Fibroblast of skin of right biceps (primary cell): ENCODE measurements around the gene RASA3.
"Not testable (repeated sequence)": the region's sequence is repeated elsewhere in the genome, so short reads cannot be mapped to it uniquely, and the experiment has no call there.

Experiments used
- DNase-seq: peaks from one replicate; pipeline ENCODE4 v3.0.0-alpha.2; 2013

Gene RASA3, protein sequence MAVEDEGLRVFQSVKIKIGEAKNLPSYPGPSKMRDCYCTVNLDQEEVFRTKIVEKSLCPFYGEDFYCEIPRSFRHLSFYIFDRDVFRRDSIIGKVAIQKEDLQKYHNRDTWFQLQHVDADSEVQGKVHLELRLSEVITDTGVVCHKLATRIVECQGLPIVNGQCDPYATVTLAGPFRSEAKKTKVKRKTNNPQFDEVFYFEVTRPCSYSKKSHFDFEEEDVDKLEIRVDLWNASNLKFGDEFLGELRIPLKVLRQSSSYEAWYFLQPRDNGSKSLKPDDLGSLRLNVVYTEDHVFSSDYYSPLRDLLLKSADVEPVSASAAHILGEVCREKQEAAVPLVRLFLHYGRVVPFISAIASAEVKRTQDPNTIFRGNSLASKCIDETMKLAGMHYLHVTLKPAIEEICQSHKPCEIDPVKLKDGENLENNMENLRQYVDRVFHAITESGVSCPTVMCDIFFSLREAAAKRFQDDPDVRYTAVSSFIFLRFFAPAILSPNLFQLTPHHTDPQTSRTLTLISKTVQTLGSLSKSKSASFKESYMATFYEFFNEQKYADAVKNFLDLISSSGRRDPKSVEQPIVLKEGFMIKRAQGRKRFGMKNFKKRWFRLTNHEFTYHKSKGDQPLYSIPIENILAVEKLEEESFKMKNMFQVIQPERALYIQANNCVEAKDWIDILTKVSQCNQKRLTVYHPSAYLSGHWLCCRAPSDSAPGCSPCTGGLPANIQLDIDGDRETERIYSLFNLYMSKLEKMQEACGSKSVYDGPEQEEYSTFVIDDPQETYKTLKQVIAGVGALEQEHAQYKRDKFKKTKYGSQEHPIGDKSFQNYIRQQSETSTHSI

DNA sequence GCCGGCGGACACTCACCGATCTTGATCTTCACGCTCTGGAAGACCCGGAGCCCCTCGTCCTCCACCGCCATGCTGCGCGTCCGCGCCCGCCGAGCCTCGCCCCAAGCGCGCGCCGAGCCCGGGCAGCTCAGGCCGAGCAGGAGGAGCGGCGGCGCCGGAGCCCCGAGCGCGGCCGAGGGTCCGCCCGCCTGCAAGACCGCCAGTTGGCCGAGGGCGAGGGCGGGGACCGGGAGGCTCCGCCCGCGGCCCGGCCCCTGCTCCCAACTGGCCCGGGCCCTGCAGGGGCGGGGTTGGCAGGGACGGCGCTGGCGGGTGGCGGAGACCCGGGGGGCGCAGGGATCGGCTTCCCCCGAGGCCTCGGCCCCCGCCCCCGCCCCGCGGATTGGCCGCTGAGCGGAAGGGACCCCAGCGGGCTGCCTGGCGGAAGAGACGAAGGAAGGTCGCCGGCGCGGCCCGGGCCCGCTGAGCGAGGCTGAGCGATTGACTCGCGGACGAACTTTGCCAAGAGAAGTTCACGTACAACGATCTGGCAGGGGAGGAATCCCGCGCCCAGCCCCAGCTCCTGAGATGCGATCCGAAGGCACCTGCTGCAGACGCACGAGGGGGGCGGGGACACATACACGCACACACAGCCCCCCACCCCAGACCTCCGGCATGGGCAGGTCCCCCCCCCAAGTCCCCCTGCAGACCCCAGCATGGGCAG is at the start of gene RASA3:
TSS of gene RASA3 (minus strand) at position 205 of the 703 bp plus-strand sequence. CDS start at position 71, 134 bp downstream.
- DNase-seq: peak; percentile 84

DNA sequence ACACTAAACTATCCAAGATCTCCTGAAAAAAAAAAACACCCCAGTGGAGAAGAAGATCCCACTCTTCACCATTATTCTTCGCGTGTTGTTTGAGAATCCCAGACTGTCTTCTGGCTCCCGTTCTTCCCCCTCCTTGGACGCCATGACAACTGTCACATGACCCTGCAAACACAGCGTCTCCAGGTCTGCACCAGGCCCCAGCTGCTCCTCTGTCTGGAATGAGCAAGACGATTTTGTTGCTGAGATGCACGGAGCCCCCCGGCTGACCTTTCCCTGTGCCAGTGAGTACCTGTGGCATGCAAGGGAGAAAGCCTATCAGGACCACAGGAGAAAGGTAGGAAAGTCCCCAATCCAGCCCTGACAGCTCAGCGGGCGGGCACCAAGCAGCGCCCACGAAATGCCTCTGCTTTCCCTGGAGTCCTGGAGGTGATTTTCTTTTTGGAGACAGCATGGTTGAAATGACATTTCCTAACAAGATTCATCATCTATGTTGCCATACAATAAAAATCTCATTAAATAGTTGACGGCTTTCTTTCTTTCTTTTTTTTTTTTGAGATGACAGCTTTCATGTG is 46.8 kb upstream of the RASA3 start, which contains the start of gene CFAP97D2:
TSS of gene CFAP97D2 (plus strand) at position 171 of the 572 bp plus-strand sequence. CDS start at position 245, 74 bp downstream.
- DNase-seq: no peak

- no peak for DNase-seq
Observed at GRCh38 chr13:114177245-114178010, 45.0 kb upstream of the RASA3 start.

GRCh38 chr13:114176359-114176902 is 44.0 kb upstream of the RASA3 start:
- not testable (repeated sequence) for DNase-seq

- DNase-seq: peak; percentile 9
Observed at GRCh38 chr13:114174529-114174961, 42.1 kb upstream of the RASA3 start.

DNA sequence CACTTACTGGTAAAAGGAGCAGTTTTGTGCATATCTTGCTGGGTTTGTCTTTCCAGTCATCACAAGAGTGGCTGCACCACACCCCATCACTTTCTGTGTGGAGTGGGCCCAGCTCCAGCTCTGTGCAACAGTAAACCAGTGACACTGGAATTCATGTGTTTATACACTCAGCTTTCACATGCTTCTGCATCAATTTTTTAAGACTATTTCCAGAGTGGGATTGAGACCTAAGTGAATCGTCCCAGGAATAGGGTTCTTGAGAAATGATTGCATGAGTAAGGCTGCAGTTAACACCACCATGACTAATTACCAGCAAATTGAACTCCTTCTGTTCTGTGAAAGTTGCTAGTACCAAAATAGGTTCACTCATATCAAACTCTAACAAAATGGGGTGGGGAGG is 41.3 kb upstream of the RASA3 start:
- DNase-seq: no peak

- no peak for DNase-seq
Observed at GRCh38 chr13:114173272-114173671, 40.8 kb upstream of the RASA3 start.

DNA sequence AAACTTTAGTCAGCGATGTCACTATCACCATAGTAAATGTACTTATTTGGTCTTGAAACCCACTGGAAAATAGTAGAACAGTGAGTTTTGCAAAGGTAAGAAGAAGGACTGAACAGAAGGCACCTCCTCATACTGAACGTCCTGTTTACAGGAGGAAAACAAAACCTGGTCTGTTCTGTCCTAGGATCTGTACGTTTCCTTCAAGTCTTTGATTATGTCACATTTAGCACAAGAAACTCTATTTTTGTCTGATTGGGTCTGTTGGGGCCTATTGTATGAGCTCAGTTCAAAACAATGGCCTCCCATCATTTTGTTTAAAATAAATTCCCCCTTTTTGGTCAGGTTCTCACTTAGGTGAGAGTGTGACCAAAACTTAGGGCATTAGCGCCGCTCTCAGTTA is 35.5 kb upstream of the RASA3 start:
- DNase-seq: no peak

GRCh38 chr13:114167426-114167825 is 35.0 kb upstream of the RASA3 start:
- peak; percentile 38 for DNase-seq

- no peak for DNase-seq
Observed at GRCh38 chr13:114166381-114167131, 34.1 kb upstream of the RASA3 start.

GRCh38 chr13:114164681-114165429 is 32.4 kb upstream of the RASA3 start:
- DNase-seq: no peak

DNA sequence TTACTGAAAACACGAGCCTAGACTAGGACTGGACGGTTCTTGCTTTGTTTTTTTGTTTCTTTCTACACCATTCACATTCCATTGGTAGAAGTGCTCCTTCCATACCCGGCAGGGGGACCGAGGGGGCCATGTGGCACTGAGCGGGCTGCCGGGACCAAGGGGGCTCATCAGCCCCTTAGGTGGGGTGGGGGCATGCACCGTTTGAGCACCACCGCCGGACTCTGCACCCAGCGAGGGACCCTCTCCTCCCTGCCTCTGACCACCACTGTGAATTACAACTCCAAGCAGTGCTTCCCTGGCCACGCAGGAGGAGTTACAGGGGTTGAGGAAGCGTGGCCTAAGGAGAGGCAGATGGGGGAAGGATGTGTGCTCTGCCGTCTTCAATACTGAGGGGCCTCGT is 31.6 kb upstream of the RASA3 start:
- no peak for DNase-seq

DNA sequence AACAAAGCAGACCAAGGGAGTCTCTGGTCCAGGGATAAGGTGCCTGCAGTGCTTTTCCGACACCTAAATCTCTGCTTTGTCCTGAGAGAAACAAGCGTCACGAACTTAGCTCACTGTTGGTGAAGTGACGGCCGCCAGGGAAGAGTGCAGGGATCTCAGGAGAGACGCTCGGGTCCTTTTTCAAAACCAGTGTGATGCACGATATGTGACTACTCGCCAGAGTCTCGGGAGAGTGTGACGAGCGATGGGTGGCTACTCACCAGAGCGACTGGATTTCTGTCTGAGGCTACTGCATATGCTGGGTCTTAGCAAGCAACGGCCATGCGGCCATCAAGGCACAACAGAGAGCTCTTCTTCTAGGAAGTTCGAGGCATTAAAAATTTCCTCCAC is 30.1 kb upstream of the RASA3 start:
- no peak for DNase-seq

DNA sequence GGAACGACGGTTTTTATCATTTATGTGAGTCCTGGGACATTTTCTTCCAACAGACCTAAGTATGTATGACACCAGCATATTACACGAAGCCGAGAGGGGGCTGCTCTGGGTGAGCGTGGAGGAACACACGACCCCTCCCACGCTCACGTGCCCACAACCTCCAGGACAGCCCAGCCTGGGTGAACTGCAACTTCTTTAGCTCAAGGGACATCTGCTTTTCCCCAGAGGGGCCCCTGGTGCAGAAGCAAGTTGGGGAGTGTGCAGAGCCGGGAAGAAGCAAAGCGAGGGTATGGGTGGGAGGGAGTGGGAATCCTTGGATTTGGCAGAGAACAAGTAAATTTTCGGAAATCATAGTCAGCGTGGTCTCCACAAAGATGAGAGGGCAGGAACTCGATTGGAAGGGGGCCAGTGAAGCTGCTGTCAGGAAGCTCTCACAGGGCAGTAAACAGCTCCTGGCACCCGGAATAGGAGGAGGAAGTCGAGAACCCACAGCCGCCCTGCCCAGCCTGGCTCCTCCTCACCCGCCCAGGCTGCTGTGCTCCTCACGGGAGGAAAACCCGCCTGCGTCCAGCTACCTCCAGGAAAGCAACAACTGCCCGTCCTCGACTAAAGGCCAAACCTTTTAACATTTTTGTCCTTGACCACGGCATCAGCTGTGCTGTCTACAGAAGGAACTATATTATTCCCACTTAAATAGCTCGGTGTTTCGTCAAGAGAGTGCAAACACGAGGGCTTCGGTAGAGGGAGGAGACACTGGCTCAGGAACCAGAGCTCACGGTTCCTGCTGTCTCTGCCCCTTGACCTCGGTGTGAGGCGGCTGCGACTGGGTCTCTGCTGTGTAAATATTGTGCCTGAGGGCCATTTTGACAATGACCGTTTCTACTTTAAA is 29.5 kb upstream of the RASA3 start:
- peak; percentile 39 for DNase-seq

GRCh38 chr13:114161028-114161556 is 28.7 kb upstream of the RASA3 start:
- no peak for DNase-seq

- not testable (repeated sequence) for DNase-seq
Observed at GRCh38 chr13:114158869-114159666, 26.6 kb upstream of the RASA3 start.

- no peak for DNase-seq
Observed at GRCh38 chr13:114157869-114158495, 25.6 kb upstream of the RASA3 start.
